HepG2 (cell line): ENCODE results near the gene FGD3. TPM values are rescaled to one million over a fixed set of nuclear protein-coding genes. Genes with fewer than 3 reads are reported as not detected.

Experiments used
- ATRX ChIP-seq: sonication (generic); formaldehyde crosslinking; IDR thresholded peaks from 2 replicates; pipeline ENCODE4 v1.4.0; 2020; ENCODE audit warnings: missing genetic modification reagents, borderline replicate concordance
- BRF2 ChIP-seq: sonication (generic); formaldehyde crosslinking; IDR thresholded peaks from 2 replicates; pipeline ENCODE4 v1.8.1; 2022; ENCODE audit warnings: mild to moderate bottlenecking, missing genetic modification reagents
- CREBL2 ChIP-seq: sonication (generic); formaldehyde crosslinking; IDR thresholded peaks from 2 replicates; pipeline ENCODE4 v1.8.1; 2023; ENCODE audit warnings: missing genetic modification reagents, mild to moderate bottlenecking, borderline replicate concordance
- DNMT3B ChIP-seq: conservative IDR thresholded peaks from 2 replicates; pipeline ENCODE4 v1.6.1; 2016; ENCODE audit warnings: missing biosample characterization, control low read depth
- DPF2 ChIP-seq: sonication (generic); formaldehyde crosslinking; IDR thresholded peaks from 2 replicates; pipeline ENCODE4 v1.4.0; 2020; ENCODE audit warnings: mild to moderate bottlenecking, low read depth, missing genetic modification reagents, borderline replicate concordance
- ERF ChIP-seq: IDR thresholded peaks from 2 replicates; pipeline ENCODE4 v1.6.1; 2018; ENCODE audit warnings: missing biosample characterization, missing genetic modification reagents
- FOXA3 ChIP-seq: IDR thresholded peaks from 2 replicates; pipeline ENCODE4 v1.6.1; 2016; ENCODE audit warnings: missing genetic modification reagents, missing compliant biosample characterization
- HES4 ChIP-seq: sonication (generic); formaldehyde crosslinking; IDR thresholded peaks from 2 replicates; pipeline ENCODE4 v1.9.0; 2021; ENCODE audit warnings: mild to moderate bottlenecking, missing genetic modification reagents, borderline replicate concordance
- HOXA3 ChIP-seq: sonication (generic); formaldehyde crosslinking; IDR thresholded peaks from 2 replicates; pipeline ENCODE4 v1.5.0; 2020; ENCODE audit warnings: missing genetic modification reagents
- HOXA7 ChIP-seq: sonication (generic); formaldehyde crosslinking; IDR thresholded peaks from 2 replicates; pipeline ENCODE4 v1.8.1; 2022; ENCODE audit warnings: mild to moderate bottlenecking, missing genetic modification reagents, moderate library complexity
- JUND ChIP-seq: sonication (generic); formaldehyde crosslinking; IDR thresholded peaks from 2 replicates; pipeline ENCODE4 v1.8.0; 2022; ENCODE audit warnings: mild to moderate bottlenecking, missing genetic modification reagents
- MAFK ChIP-seq, 2 experiments: IDR thresholded peaks in 1 of 2; conservative IDR thresholded peaks in 1 of 2; 2 replicates each; pipeline ENCODE4 v1.6.1; 2011; ENCODE audit warnings: improper control_type of control experiment in 2 of 2, low read length in 2 of 2
- MEIS1 ChIP-seq: sonication (generic); formaldehyde crosslinking; IDR thresholded peaks from 2 replicates; pipeline ENCODE4 v1.9.0; 2021; ENCODE audit warnings: mild to moderate bottlenecking, missing genetic modification reagents, moderate library complexity, borderline replicate concordance
- RBFOX2 ChIP-seq: fragments of 200-400 bp; formaldehyde crosslinking; IDR thresholded peaks from 2 replicates; pipeline ENCODE4 v1.6.1; 2017; ENCODE audit warnings: low read depth, mild to moderate bottlenecking, low read length
- STAT5B ChIP-seq: sonication (generic); formaldehyde crosslinking; IDR thresholded peaks from 2 replicates; pipeline ENCODE4 v1.4.0; 2020; ENCODE audit warnings: missing genetic modification reagents
- TBL1XR1 ChIP-seq: fragments of 150-350 bp; IDR thresholded peaks from 2 replicates; pipeline ENCODE4 v1.6.1; 2014; ENCODE audit warnings: borderline replicate concordance, low read length; ENCODE audit not compliant: partially characterized antibody
- ZBTB42 ChIP-seq: sonication (generic); formaldehyde crosslinking; IDR thresholded peaks from 2 replicates; pipeline ENCODE4 v1.5.0; 2020; ENCODE audit warnings: mild to moderate bottlenecking, missing genetic modification reagents
- ZMYM3 ChIP-seq: sonication (generic); formaldehyde crosslinking; IDR thresholded peaks from 2 replicates; pipeline ENCODE4 v1.5.1; 2020; ENCODE audit warnings: mild to moderate bottlenecking, missing genetic modification reagents
- ZNF33A ChIP-seq: sonication (generic); formaldehyde crosslinking; IDR thresholded peaks from 2 replicates; pipeline ENCODE4 v1.5.1; 2020; ENCODE audit warnings: missing genetic modification reagents, mild to moderate bottlenecking, moderate library complexity, borderline replicate concordance
- ZNF350 ChIP-seq: sonication (generic); formaldehyde crosslinking; IDR thresholded peaks from 2 replicates; pipeline ENCODE4 v1.4.0; 2020; ENCODE audit warnings: mild to moderate bottlenecking, low read depth, missing genetic modification reagents, borderline replicate concordance
- ZNF460 ChIP-seq: sonication (generic); formaldehyde crosslinking; IDR thresholded peaks from 2 replicates; pipeline ENCODE4 v1.5.1; 2020; ENCODE audit warnings: missing genetic modification reagents, mild to moderate bottlenecking, borderline replicate concordance
- ZNF468 ChIP-seq: sonication (generic); formaldehyde crosslinking; IDR thresholded peaks from 2 replicates; pipeline ENCODE4 v1.8.0; 2022; ENCODE audit warnings: mild to moderate bottlenecking, moderate library complexity, missing genetic modification reagents
- ZNF652 ChIP-seq: IDR thresholded peaks from 2 replicates; pipeline ENCODE4 v1.6.1; 2016; ENCODE audit warnings: low read depth, borderline replicate concordance
- polyA plus RNA-seq, 8 experiments: library from polyadenylated mRNA; depleted of rRNA in 3 of 8; stranded (reverse) in 7 of 8; unstranded in 1 of 8; fragments of >200 nt; fragmentation: Illumina TruSeq in 4 of 8; extraction: Trizol in 4 of 8; gene quantifications; 2 replicates each; pipeline versions ENCODE4 v1.2.1 to v1.2.3, GENCODE V29; 2011 to 2016; ENCODE audit warnings: low read depth in 4 of 8, missing spikeins in 1 of 8, mixed read lengths in 1 of 8; ENCODE audit not compliant: insufficient read depth in 1 of 8
- total RNA-seq, 5 experiments: library from RNA; depleted of rRNA; stranded (reverse); fragments of >200 nt; fragmentation: Illumina TruSeq; extraction: Trizol; gene quantifications; 2 replicates each; pipeline ENCODE4 v1.2.3, GENCODE V29; 2016; ENCODE audit warnings: low read depth in 1 of 5
- TF ChIP-seq, protein P1 (sequence below): sonication (generic); formaldehyde crosslinking; IDR thresholded peaks from 2 replicates; pipeline ENCODE4 v1.4.0; 2020; ENCODE audit warnings: missing genetic modification reagents

FGD3 gene
- total and polyA plus RNA-seq, 2 of the 13 experiments (the other 11 are each of a cell fraction or from before 2014, with no cell fraction given), result 0.53 to 1.1 TPM

GRCh38 chr9:93061791-93062763, 114.8 kb downstream of the FGD3 start (continued):
- TF ChIP-seq MEIS1 (CRISPR knock-in tag), result no peak
- 0 out of 2 replicates have a peak, but pooled peaks have one; percentile 48 for TF ChIP-seq ZBTB42 (CRISPR knock-in tag)
- no peak for TF ChIP-seq JUND
- TF ChIP-seq HOXA7 (CRISPR knock-in tag), result no peak
- no peak for TF ChIP-seq DNMT3B (CRISPR knock-in tag)
- TF ChIP-seq HOXA3 (CRISPR knock-in tag), result peak; percentile 34
- TF ChIP-seq ZMYM3 (CRISPR knock-in tag), result peak; percentile 54; the same call in 1 of the 2 replicates
- peak; percentile 25; the same call in 1 of the 2 replicates for TF ChIP-seq ZNF350 (CRISPR knock-in tag)
- no peak for TF ChIP-seq TBL1XR1
- no peak for TF ChIP-seq HES4 (CRISPR knock-in tag)
- TF ChIP-seq ATRX (CRISPR knock-in tag), result no peak
- TF ChIP-seq, protein P1, sequence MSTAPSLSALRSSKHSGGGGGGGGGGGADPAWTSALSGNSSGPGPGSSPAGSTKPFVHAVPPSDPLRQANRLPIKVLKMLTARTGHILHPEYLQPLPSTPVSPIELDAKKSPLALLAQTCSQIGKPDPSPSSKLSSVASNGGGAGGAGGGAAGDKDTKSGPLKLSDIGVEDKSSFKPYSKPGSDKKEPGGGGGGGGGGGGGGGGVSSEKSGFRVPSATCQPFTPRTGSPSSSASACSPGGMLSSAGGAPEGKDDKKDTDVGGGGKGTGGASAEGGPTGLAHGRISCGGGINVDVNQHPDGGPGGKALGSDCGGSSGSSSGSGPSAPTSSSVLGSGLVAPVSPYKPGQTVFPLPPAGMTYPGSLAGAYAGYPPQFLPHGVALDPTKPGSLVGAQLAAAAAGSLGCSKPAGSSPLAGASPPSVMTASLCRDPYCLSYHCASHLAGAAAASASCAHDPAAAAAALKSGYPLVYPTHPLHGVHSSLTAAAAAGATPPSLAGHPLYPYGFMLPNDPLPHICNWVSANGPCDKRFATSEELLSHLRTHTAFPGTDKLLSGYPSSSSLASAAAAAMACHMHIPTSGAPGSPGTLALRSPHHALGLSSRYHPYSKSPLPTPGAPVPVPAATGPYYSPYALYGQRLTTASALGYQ (CRISPR knock-in tag), result peak; percentile 34; the same call in 1 of the 2 replicates
- peak; percentile 59 for TF ChIP-seq ERF
- no peak for TF ChIP-seq BRF2 (CRISPR knock-in tag)
- TF ChIP-seq RBFOX2, result no peak
- TF ChIP-seq ZNF33A (CRISPR knock-in tag), result no peak
- peak; percentile 34; the same call in 1 of the 2 replicates for TF ChIP-seq DPF2 (CRISPR knock-in tag)
- no peak for TF ChIP-seq STAT5B
- TF ChIP-seq ZNF468 (CRISPR knock-in tag), result no peak
- TF ChIP-seq ZNF460, result no peak
- TF ChIP-seq CREBL2 (CRISPR knock-in tag), result no peak
- no peak for TF ChIP-seq ZNF652 (CRISPR knock-in tag)
- TF ChIP-seq MAFK (conservative IDR thresholded peaks at IDR 0.05 in 1 of 2, IDR thresholded peaks at IDR 0.05 in 1 of 2; ENCODE audit: low read length in 2 of 2), result no peak
- TF ChIP-seq FOXA3 (CRISPR knock-in tag), result peak; percentile 71; the same call in 1 of the 2 replicates
